Stimulated activated naive CD8-positive, alpha-beta T cell treated with anti-CD3 and anti-CD28 coated beads, Interleukin-15, Interleukin-2, amounts not matched to agents 100 ng/mL and 50 ng/mL, for 24 hours (primary cell): ENCODE measurements around the gene NEK9.
"Not testable (repeated sequence)": the region's sequence is repeated elsewhere in the genome, so short reads cannot be mapped to it uniquely, and the experiment has no call there.

ENCODE experiments used
- H3K27ac Mint-ChIP-seq: one replicate; pipeline ENCODE4 v1.8.0; 2021; ENCODE audit warnings: mild to moderate bottlenecking, mixed read lengths
- H3K27me3 Mint-ChIP-seq: one replicate; pipeline ENCODE4 v1.8.0; 2021; ENCODE audit warnings: mixed read lengths
- H3K36me3 Mint-ChIP-seq: one replicate; pipeline ENCODE4 v1.8.0; 2021; ENCODE audit warnings: low read depth, mixed read lengths
- H3K4me1 Mint-ChIP-seq: one replicate; pipeline ENCODE4 v1.8.0; 2021; ENCODE audit warnings: low read depth, mixed read lengths
- H3K4me3 Mint-ChIP-seq: one replicate; pipeline ENCODE4 v1.8.0; 2021; ENCODE audit warnings: mild to moderate bottlenecking, mixed read lengths
- H3K9me3 Mint-ChIP-seq: one replicate; pipeline ENCODE4 v1.8.0; 2021; ENCODE audit warnings: mixed read lengths

Gene NEK9

GRCh38 chr14:75134644-75135043 lies 7.8 kb upstream of the NEK9 start:
- H3K36me3 Mint-ChIP-seq, result peaks cover 37% of the 10 kb centered on the region

GRCh38 chr14:75133597-75133996 lies 6.7 kb upstream of the NEK9 start:
- Mint-ChIP-seq H3K4me1 (peaks cover 18% of the 10 kb centered on the region), H3K9me3 (no peaks in the 10 kb centered on the region), H3K36me3 (peaks cover 37% of the 10 kb centered on the region), H3K27me3 (no peaks in the 10 kb centered on the region), H3K4me3 (no peak overlapping the region), H3K27ac (no peak overlapping the region)

More at GRCh38 chr14:75134644-75135043, 7.8 kb upstream of the NEK9 start:
- Mint-ChIP-seq H3K4me1 (peaks cover 26% of the 10 kb centered on the region), H3K27me3 (no peaks in the 10 kb centered on the region), H3K27ac (peak overlapping the region; percentile 60), H3K9me3 (no peaks in the 10 kb centered on the region), H3K4me3 (no peak overlapping the region)

GRCh38 chr14:75132382-75133086 lies 5.7 kb upstream of the NEK9 start:
- Mint-ChIP-seq H3K27ac (no peak overlapping the region), H3K4me1 (peaks cover 17% of the 10 kb centered on the region), H3K36me3 (peaks cover 37% of the 10 kb centered on the region), H3K9me3 (no peaks in the 10 kb centered on the region), H3K4me3 (no peak overlapping the region), H3K27me3 (no peaks in the 10 kb centered on the region)

- Mint-ChIP-seq H3K9me3 (no peaks in the 10 kb centered on the region), H3K4me3 (peak overlapping the region; percentile 97), H3K27me3 (no peaks in the 10 kb centered on the region), H3K27ac (no peak overlapping the region), H3K36me3 (peaks cover 33% of the 10 kb centered on the region), H3K4me1 (peaks cover 47% of the 10 kb centered on the region)
These were observed 1.7 kb upstream of the NEK9 start for GRCh38 chr14:75128596-75128990.

GRCh38 chr14:75127903-75128595 lies 1.2 kb upstream of the NEK9 start:
- no peaks in the 10 kb centered on the region for H3K9me3 Mint-ChIP-seq
- H3K27me3 Mint-ChIP-seq, result no peaks in the 10 kb centered on the region
- peak overlapping the region; percentile 99 for H3K27ac Mint-ChIP-seq
- peak overlapping the region; percentile 97 for H3K4me3 Mint-ChIP-seq
- H3K4me1 Mint-ChIP-seq, result peaks cover 49% of the 10 kb centered on the region
- H3K36me3 Mint-ChIP-seq, result peaks cover 27% of the 10 kb centered on the region

- H3K27me3 Mint-ChIP-seq, H3K9me3 Mint-ChIP-seq: not testable (repeated sequence)
- Mint-ChIP-seq H3K4me3 (peak overlapping the region; percentile 97), H3K27ac (peak overlapping the region; percentile 99), H3K4me1 (peaks cover 46% of the 10 kb centered on the region), H3K36me3 (peaks cover 21% of the 10 kb centered on the region)
These were observed 599 bp upstream of the NEK9 start for GRCh38 chr14:75127474-75127820.

- Mint-ChIP-seq H3K9me3 (no peaks in the 10 kb centered on the region), H3K4me3 (peak overlapping the region; percentile 97), H3K27me3 (no peaks in the 10 kb centered on the region), H3K4me1 (peaks cover 55% of the 10 kb centered on the region), H3K27ac (peak overlapping the region; percentile 95), H3K36me3 (peaks cover 24% of the 10 kb centered on the region)
These were observed 715 bp downstream of the NEK9 start for GRCh38 chr14:75126121-75126544.

GRCh38 chr14:75125617-75126016 lies 1.2 kb downstream of the NEK9 start:
- H3K27me3 Mint-ChIP-seq, result no peaks in the 10 kb centered on the region
- H3K4me1 Mint-ChIP-seq, result peaks cover 59% of the 10 kb centered on the region
- H3K4me3 Mint-ChIP-seq, result peak overlapping the region; percentile 97
- H3K36me3 Mint-ChIP-seq, result peaks cover 25% of the 10 kb centered on the region
- peak overlapping the region; percentile 95 for H3K27ac Mint-ChIP-seq
- H3K9me3 Mint-ChIP-seq, result no peaks in the 10 kb centered on the region

- peaks cover 59% of the 10 kb centered on the region for H3K4me1 Mint-ChIP-seq
- H3K27me3 Mint-ChIP-seq, result no peaks in the 10 kb centered on the region
- H3K27ac Mint-ChIP-seq, result peak overlapping the region; percentile 84
- peaks cover 39% of the 10 kb centered on the region for H3K36me3 Mint-ChIP-seq
- no peaks in the 10 kb centered on the region for H3K9me3 Mint-ChIP-seq
- peak overlapping the region; percentile 51 for H3K4me3 Mint-ChIP-seq
These were observed 2.9 kb downstream of the NEK9 start for GRCh38 chr14:75123991-75124390.

- Mint-ChIP-seq H3K27me3 (no peaks in the 10 kb centered on the region), H3K9me3 (no peaks in the 10 kb centered on the region), H3K4me1 (peaks cover 43% of the 10 kb centered on the region), H3K27ac (no peak overlapping the region), H3K36me3 (peaks cover 53% of the 10 kb centered on the region), H3K4me3 (no peak overlapping the region)
These were observed 5.3 kb downstream of the NEK9 start for GRCh38 chr14:75121552-75121951.

GRCh38 chr14:75120541-75121291 lies 6.1 kb downstream of the NEK9 start:
- H3K4me1 Mint-ChIP-seq, result peaks cover 38% of the 10 kb centered on the region
- no peaks in the 10 kb centered on the region for H3K9me3 Mint-ChIP-seq
- H3K27me3 Mint-ChIP-seq, result no peaks in the 10 kb centered on the region
- no peak overlapping the region for H3K4me3 Mint-ChIP-seq
- H3K27ac Mint-ChIP-seq, result no peak overlapping the region
- H3K36me3 Mint-ChIP-seq, result peaks cover 51% of the 10 kb centered on the region

- no peak overlapping the region for H3K27ac Mint-ChIP-seq
- no peaks in the 10 kb centered on the region for H3K27me3 Mint-ChIP-seq
- H3K4me3 Mint-ChIP-seq, result no peak overlapping the region
- no peaks in the 10 kb centered on the region for H3K9me3 Mint-ChIP-seq
- H3K36me3 Mint-ChIP-seq, result peaks cover 55% of the 10 kb centered on the region
- H3K4me1 Mint-ChIP-seq, result peaks cover 26% of the 10 kb centered on the region
These were observed 7.8 kb downstream of the NEK9 start for GRCh38 chr14:75119056-75119455.

GRCh38 chr14:75113932-75114539 lies 12.8 kb downstream of the NEK9 start:
- Mint-ChIP-seq H3K4me1 (peaks cover 10% of the 10 kb centered on the region), H3K9me3 (no peaks in the 10 kb centered on the region), H3K36me3 (peaks cover 76% of the 10 kb centered on the region), H3K27me3 (no peaks in the 10 kb centered on the region), H3K4me3 (no peak overlapping the region), H3K27ac (no peak overlapping the region)

GRCh38 chr14:75109877-75110276 lies 17.0 kb downstream of the NEK9 start:
- H3K4me1 Mint-ChIP-seq, result peaks cover 10% of the 10 kb centered on the region
- H3K36me3 Mint-ChIP-seq, result peaks cover 76% of the 10 kb centered on the region
- H3K9me3 Mint-ChIP-seq, result no peaks in the 10 kb centered on the region
- no peak overlapping the region for H3K4me3 Mint-ChIP-seq
- no peak overlapping the region for H3K27ac Mint-ChIP-seq
- no peaks in the 10 kb centered on the region for H3K27me3 Mint-ChIP-seq

- peaks cover 67% of the 10 kb centered on the region for H3K36me3 Mint-ChIP-seq
- no peaks in the 10 kb centered on the region for H3K9me3 Mint-ChIP-seq
- no peaks in the 10 kb centered on the region for H3K4me1 Mint-ChIP-seq
- H3K27ac Mint-ChIP-seq, result no peak overlapping the region
- H3K27me3 Mint-ChIP-seq, result no peaks in the 10 kb centered on the region
- no peak overlapping the region for H3K4me3 Mint-ChIP-seq
These were observed 19.7 kb downstream of the NEK9 start for GRCh38 chr14:75107186-75107585.
